VCaP (cell line): Measurements from ENCODE around the gene LRRC27.
"Not testable (repeated sequence)": the region's sequence is repeated elsewhere in the genome, so short reads cannot be mapped to it uniquely, and the experiment has no call there.

Experiments
- H3K27ac ChIP-seq: fragments of 450-650 bp; 2 replicates; pipeline ENCODE4 v1.5.1; 2017
- CTCF ChIP-seq: fragments of 450-650 bp; conservative IDR thresholded peaks from 2 replicates; pipeline ENCODE4 v1.5.1; 2017; ENCODE audit warnings: mild to moderate bottlenecking, moderate library complexity

LRRC27 gene

GRCh38 chr10:132309471-132309865 is 22.5 kb upstream of the LRRC27 start:
- H3K27ac ChIP-seq = no peak overlapping the region
- TF ChIP-seq CTCF = no peak

- H3K27ac ChIP-seq = no peak overlapping the region
- no peak for TF ChIP-seq CTCF
Measured at GRCh38 chr10:132309879-132310591, 22.0 kb upstream of the LRRC27 start.

- no peak overlapping the region for H3K27ac ChIP-seq
- no peak for TF ChIP-seq CTCF
Measured at GRCh38 chr10:132310701-132311337, 21.2 kb upstream of the LRRC27 start.

- H3K27ac ChIP-seq = no peak overlapping the region
- TF ChIP-seq CTCF = no peak
Measured at GRCh38 chr10:132311338-132311939, 20.6 kb upstream of the LRRC27 start.

- no peak for TF ChIP-seq CTCF
- H3K27ac ChIP-seq = no peak overlapping the region
Measured at GRCh38 chr10:132313305-132313704, 18.7 kb upstream of the LRRC27 start.

- no peak for TF ChIP-seq CTCF
- no peak overlapping the region for H3K27ac ChIP-seq
Measured at GRCh38 chr10:132313865-132314264, 18.1 kb upstream of the LRRC27 start.

- TF ChIP-seq CTCF = no peak
- H3K27ac ChIP-seq = no peak overlapping the region
Measured at GRCh38 chr10:132314336-132314735, 17.7 kb upstream of the LRRC27 start.

GRCh38 chr10:132314881-132315280 is 17.1 kb upstream of the LRRC27 start:
- not testable (repeated sequence) for H3K27ac ChIP-seq
